HEK293 (cell line): ENCODE measurements around the gene RETNLB.

ENCODE experiments used
- CTCF ChIA-PET: fragments of 350-600 bp; formaldehyde crosslinking; extraction: SDS; loops from one replicate; lab custom pipeline; 2021; ENCODE audit warnings: antibody characterized with exemption; lab: Yijun Ruan, JAX
- POLR2A ChIA-PET: fragments of 300-600 bp; formaldehyde crosslinking; extraction: SDS; loops from one replicate; lab custom pipeline; 2020; ENCODE audit warnings: antibody characterized with exemption, inconsistent platforms; lab: Yijun Ruan, JAX
- H3K27ac ChIP-seq: fragments of 200-500 bp; sonication (Bioruptor generic); 2 replicates; pipeline ENCODE4 v1.5.1; 2014; ENCODE audit warnings: low read depth, low read length, control low read depth, inconsistent platforms; ENCODE audit errors: extremely low read depth
- H3K36me3 ChIP-seq, 2 experiments: fragments of 200-500 bp in 1 of 2; sonication (Bioruptor generic) in 1 of 2; 1 replicate in 1 of 2; 2 replicates in 1 of 2; pipeline ENCODE4 v1.5.1; 2014 to 2017; ENCODE audit warnings: inconsistent platforms in 2 of 2, low read length in 2 of 2; ENCODE audit not compliant: control insufficient read depth in 2 of 2, insufficient read depth in 1 of 2
- H3K4me1 ChIP-seq: fragments of 200-500 bp; sonication (Bioruptor generic); 2 replicates; pipeline ENCODE4 v1.5.1; 2014; ENCODE audit warnings: mild to moderate bottlenecking, low read length, inconsistent platforms; ENCODE audit not compliant: control insufficient read depth, insufficient read depth
- H3K4me3 ChIP-seq: 2 replicates; pipeline ENCODE4 v1.5.1; 2011; ENCODE audit warnings: low read depth, mild to moderate bottlenecking, control low read depth, low read length, moderate library complexity
- H3K9me3 ChIP-seq: fragments of 200-500 bp; sonication (Bioruptor generic); 2 replicates; pipeline ENCODE4 v1.5.1; 2014; ENCODE audit warnings: low read depth, low read length, inconsistent platforms; ENCODE audit not compliant: control insufficient read depth, insufficient read depth
- GLI2 ChIP-seq: fragments of 450-650 bp; formaldehyde crosslinking; IDR thresholded peaks from 2 replicates; pipeline ENCODE4; 2017; ENCODE audit warnings: missing biosample characterization, missing genetic modification characterization, low read depth, borderline replicate concordance
- GLIS1 ChIP-seq: fragments of 450-650 bp; formaldehyde crosslinking; IDR thresholded peaks from 2 replicates; pipeline ENCODE4 v1.5.1; 2016; ENCODE audit warnings: missing biosample characterization, missing genetic modification characterization
- GLIS2 ChIP-seq: fragments of 450-650 bp; formaldehyde crosslinking; IDR thresholded peaks from 2 replicates; pipeline ENCODE4 v1.5.1; 2016; ENCODE audit warnings: missing biosample characterization, missing genetic modification characterization
- IKZF3 ChIP-seq: fragments of 450-650 bp; IDR thresholded peaks from 2 replicates; pipeline ENCODE4 v1.5.0; 2018; ENCODE audit warnings: missing biosample characterization, mild to moderate bottlenecking, missing genetic modification characterization, moderate library complexity
- KLF10 ChIP-seq: fragments of 450-650 bp; IDR thresholded peaks from 2 replicates; pipeline ENCODE4 v1.5.1; 2018; ENCODE audit warnings: missing biosample characterization, mild to moderate bottlenecking, missing genetic modification characterization
- MEIS1 ChIP-seq: sonication (generic); formaldehyde crosslinking; IDR thresholded peaks from 2 replicates; pipeline ENCODE4 v1.8.1; 2022; ENCODE audit warnings: missing genetic modification reagents, mild to moderate bottlenecking, borderline replicate concordance
- MZF1 ChIP-seq: fragments of 450-650 bp; formaldehyde crosslinking; IDR thresholded peaks from 2 replicates; pipeline ENCODE4 v1.5.1; 2017; ENCODE audit warnings: missing biosample characterization, missing genetic modification characterization, borderline replicate concordance
- SCRT1 ChIP-seq: fragments of 450-650 bp; formaldehyde crosslinking; IDR thresholded peaks from 2 replicates; pipeline ENCODE4 v1.5.1; 2016; ENCODE audit warnings: missing biosample characterization, missing genetic modification characterization, borderline replicate concordance
- TRIM28 ChIP-seq: IDR thresholded peaks from 2 replicates; pipeline ENCODE4 v1.6.1; 2011; ENCODE audit warnings: low read length, control low read depth, borderline replicate concordance
- ZNF114 ChIP-seq: fragments of 450-650 bp; formaldehyde crosslinking; IDR thresholded peaks from 2 replicates; pipeline ENCODE4 v1.5.0; 2017; ENCODE audit warnings: missing biosample characterization, missing genetic modification characterization
- ZNF138 ChIP-seq: fragments of 450-650 bp; formaldehyde crosslinking; IDR thresholded peaks from 2 replicates; pipeline ENCODE4 v1.5.1; 2016; ENCODE audit warnings: missing biosample characterization, missing genetic modification characterization, borderline replicate concordance
- ZNF37A ChIP-seq: fragments of 450-650 bp; IDR thresholded peaks from 2 replicates; pipeline ENCODE4 v1.5.1; 2018; ENCODE audit warnings: missing biosample characterization, missing genetic modification characterization
- ZNF391 ChIP-seq: fragments of 450-650 bp; formaldehyde crosslinking; IDR thresholded peaks from 2 replicates; pipeline ENCODE4 v1.5.1; 2016; ENCODE audit warnings: low read depth, missing biosample characterization, missing genetic modification characterization, borderline replicate concordance
- ZNF48 ChIP-seq: fragments of 450-650 bp; formaldehyde crosslinking; IDR thresholded peaks from 2 replicates; pipeline ENCODE4 v1.5.1; 2016; ENCODE audit warnings: missing biosample characterization, missing genetic modification characterization
- ZNF560 ChIP-seq: fragments of 450-650 bp; formaldehyde crosslinking; IDR thresholded peaks from 2 replicates; pipeline ENCODE4 v1.5.1; 2017; ENCODE audit warnings: missing biosample characterization, missing genetic modification characterization, borderline replicate concordance
- ZNF629 ChIP-seq: fragments of 450-650 bp; formaldehyde crosslinking; IDR thresholded peaks from 2 replicates; pipeline ENCODE4 v1.5.1; 2017; ENCODE audit warnings: missing biosample characterization, missing genetic modification characterization
- ZNF677 ChIP-seq: fragments of 450-650 bp; IDR thresholded peaks from 2 replicates; pipeline ENCODE4 v1.5.0; 2018; ENCODE audit warnings: missing biosample characterization, mild to moderate bottlenecking, missing genetic modification characterization, moderate library complexity
- ZNF701 ChIP-seq: fragments of 450-650 bp; formaldehyde crosslinking; IDR thresholded peaks from 2 replicates; pipeline ENCODE4 v1.5.1; 2016; ENCODE audit warnings: missing biosample characterization, missing genetic modification characterization
- TF ChIP-seq, protein P1 (sequence below): fragments of 450-650 bp; formaldehyde crosslinking; IDR thresholded peaks from 2 replicates; pipeline ENCODE4 v1.5.1; 2016; ENCODE audit warnings: missing biosample characterization, missing genetic modification characterization
- TF ChIP-seq, protein P2 (sequence below): fragments of 450-650 bp; formaldehyde crosslinking; IDR thresholded peaks from 2 replicates; pipeline ENCODE4 v1.5.1; 2016; ENCODE audit warnings: missing biosample characterization, missing genetic modification characterization
- TF ChIP-seq, protein P3 (sequence below): IDR thresholded peaks from 2 replicates; pipeline ENCODE4 v1.6.1; 2011; ENCODE audit warnings: mild to moderate bottlenecking, low read depth, low read length, borderline replicate concordance
- TF ChIP-seq, protein P4 (sequence below): fragments of 450-650 bp; formaldehyde crosslinking; IDR thresholded peaks from 2 replicates; pipeline ENCODE4 v1.5.1; 2017; ENCODE audit warnings: missing biosample characterization, missing genetic modification characterization

Gene RETNLB

DNA sequence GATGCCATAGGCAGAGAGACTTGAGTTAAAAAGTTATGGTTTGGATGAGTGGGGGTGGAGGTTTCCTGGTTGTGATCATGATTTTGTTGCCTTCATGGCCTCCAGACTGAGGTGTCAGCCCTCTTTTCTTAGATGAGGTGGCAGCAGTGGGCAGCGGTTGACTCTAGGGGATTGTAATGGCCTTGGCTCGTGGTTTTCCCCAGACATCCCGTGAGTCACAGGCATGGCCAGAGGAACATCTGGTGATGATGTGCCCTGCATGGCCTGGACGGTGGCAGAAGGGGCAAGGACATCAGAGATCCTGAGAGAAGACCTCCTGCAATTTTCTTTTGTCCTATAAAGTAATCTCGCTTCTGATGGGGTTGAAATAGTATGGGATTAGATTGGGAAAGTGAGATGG is 12.4 kb downstream of the RETNLB start:
- H3K36me3 ChIP-seq, result no peaks in the 10 kb centered on the region
- no peak for TF ChIP-seq ZNF677 (tag by site-specific recombination)
- TF ChIP-seq KLF10 (tag by site-specific recombination), result no peak
- TF ChIP-seq ZNF629 (tag by site-specific recombination), result no peak
- TF ChIP-seq SCRT1 (tag by site-specific recombination), result no peak
- TF ChIP-seq GLIS1 (tag by site-specific recombination), result no peak
- TF ChIP-seq ZNF560 (tag by site-specific recombination), result no peak
- no peak for TF ChIP-seq ZNF138
- no peaks in the 10 kb centered on the region for H3K9me3 ChIP-seq
- H3K27ac ChIP-seq, result no peak overlapping the region
- ChIA-PET POLR2A (no interaction called here), CTCF (no interaction called here)
- H3K4me1 ChIP-seq, result no peaks in the 10 kb centered on the region
- no peak overlapping the region for H3K4me3 ChIP-seq

DNA sequence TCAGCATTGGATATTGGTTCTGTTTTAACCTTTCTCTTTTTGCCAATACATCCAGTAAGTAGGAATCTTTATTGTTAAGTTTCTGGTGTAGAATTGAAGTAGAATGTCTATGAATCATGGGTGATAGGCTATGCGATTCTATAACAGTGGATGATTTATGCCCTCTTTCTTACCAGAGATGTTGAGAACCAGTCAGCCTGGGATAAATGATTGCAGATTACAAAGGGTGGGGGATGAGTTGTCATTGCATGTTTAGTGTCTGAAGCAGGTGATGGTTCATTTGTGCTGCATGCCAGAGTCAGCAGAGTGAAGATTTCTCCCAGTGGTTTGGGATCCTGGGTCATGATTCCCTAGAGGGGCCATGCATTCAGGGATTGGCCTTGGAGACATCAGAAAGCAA is 14.3 kb downstream of the RETNLB start:
- Histone ChIP-seq H3K4me3 (no peak overlapping the region), H3K36me3 (no peaks in the 10 kb centered on the region), H3K27ac (no peak overlapping the region), H3K4me1 (no peaks in the 10 kb centered on the region), H3K9me3 (no peaks in the 10 kb centered on the region)
- CTCF ChIA-PET, result no interaction called here
- POLR2A ChIA-PET, result no interaction called here
- TF ChIP-seq ZNF37A (tag by site-specific recombination) (no peak), ZNF701 (tag by site-specific recombination) (no peak), ZNF48 (no peak), GLIS1 (tag by site-specific recombination) (no peak), MEIS1 (no peak)
- TF ChIP-seq, protein P1, sequence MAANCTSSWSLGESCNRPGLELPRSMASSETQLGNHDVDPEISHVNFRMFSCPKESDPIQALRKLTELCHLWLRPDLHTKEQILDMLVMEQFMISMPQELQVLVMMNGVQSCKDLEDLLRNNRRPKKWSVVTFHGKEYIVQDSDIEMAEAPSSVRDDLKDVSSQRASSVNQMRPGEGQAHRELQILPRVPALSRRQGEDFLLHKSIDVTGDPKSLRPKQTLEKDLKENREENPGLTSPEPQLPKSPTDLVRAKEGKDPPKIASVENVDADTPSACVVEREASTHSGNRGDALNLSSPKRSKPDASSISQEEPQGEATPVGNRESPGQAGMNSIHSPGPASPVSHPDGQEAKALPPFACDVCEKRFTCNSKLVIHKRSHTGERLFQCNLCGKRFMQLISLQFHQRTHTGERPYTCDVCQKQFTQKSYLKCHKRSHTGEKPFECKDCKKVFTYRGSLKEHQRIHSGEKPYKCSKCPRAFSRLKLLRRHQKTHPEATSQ (tag by site-specific recombination), result no peak
- TF ChIP-seq, protein P2, sequence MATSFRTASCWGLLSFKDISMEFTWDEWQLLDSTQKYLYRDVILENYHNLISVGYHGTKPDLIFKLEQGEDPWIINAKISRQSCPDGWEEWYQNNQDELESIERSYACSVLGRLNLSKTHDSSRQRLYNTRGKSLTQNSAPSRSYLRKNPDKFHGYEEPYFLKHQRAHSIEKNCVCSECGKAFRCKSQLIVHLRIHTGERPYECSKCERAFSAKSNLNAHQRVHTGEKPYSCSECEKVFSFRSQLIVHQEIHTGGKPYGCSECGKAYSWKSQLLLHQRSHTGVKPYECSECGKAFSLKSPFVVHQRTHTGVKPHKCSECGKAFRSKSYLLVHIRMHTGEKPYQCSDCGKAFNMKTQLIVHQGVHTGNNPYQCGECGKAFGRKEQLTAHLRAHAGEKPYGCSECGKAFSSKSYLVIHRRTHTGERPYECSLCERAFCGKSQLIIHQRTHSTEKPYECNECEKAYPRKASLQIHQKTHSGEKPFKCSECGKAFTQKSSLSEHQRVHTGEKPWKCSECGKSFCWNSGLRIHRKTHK, result no peak

DNA sequence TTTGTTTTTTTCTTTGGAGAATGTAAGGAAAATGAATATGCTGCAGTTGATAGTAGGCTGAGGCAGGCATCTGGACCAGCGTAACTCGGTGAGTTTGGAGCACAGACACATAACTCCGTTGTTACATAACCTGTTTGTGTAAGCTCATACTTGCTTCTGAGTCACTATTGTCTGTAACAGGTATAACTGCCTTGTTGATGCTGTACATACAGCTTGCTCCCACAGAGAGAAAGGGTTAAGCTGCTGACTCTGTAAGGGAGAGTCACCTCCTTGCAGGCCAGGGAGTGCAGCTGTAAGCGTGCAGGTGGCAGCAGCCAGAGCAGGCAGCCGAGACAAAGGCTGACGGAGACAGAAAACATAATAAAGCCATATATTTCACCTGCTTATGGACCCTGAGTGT is 20.4 kb downstream of the RETNLB start:
- POLR2A ChIA-PET, result no interaction called here

DNA sequence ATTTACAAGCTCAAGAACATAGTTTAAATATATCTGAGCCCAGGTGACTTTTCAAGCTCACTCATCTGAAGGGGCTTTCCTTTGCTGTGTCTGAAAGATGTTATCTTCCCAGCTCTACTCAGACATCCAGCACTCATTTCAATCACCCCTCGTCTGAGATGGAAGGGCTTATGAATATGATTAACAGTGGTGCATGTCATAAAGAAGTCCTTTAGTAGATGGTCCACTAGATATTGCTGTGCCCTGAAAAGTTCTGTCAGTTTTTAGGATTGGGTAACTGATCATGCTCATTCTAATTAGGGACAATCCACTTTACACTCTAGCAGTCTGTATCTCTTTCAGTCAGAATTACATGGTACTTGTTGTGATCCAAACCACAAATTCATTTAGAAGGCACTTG is 28.3 kb downstream of the RETNLB start:
- POLR2A ChIA-PET, result no interaction called here
- H3K9me3 ChIP-seq, result no peaks in the 10 kb centered on the region
- no peak overlapping the region for H3K27ac ChIP-seq
- no peak overlapping the region for H3K4me3 ChIP-seq
- H3K36me3 ChIP-seq, result no peaks in the 10 kb centered on the region
- no peaks in the 10 kb centered on the region for H3K4me1 ChIP-seq
- TF ChIP-seq ZNF391 (tag by site-specific recombination) (no peak), GLI2 (tag by site-specific recombination) (no peak), GLIS2 (no peak), TRIM28 (no peak), ZNF114 (tag by site-specific recombination) (no peak), ZNF701 (tag by site-specific recombination) (no peak), MZF1 (tag by site-specific recombination) (no peak)
- TF ChIP-seq, protein P3, sequence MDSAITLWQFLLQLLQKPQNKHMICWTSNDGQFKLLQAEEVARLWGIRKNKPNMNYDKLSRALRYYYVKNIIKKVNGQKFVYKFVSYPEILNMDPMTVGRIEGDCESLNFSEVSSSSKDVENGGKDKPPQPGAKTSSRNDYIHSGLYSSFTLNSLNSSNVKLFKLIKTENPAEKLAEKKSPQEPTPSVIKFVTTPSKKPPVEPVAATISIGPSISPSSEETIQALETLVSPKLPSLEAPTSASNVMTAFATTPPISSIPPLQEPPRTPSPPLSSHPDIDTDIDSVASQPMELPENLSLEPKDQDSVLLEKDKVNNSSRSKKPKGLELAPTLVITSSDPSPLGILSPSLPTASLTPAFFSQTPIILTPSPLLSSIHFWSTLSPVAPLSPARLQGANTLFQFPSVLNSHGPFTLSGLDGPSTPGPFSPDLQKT, result no peak
- CTCF ChIA-PET, result no interaction called here

More for the DNA sequence above, 20.4 kb downstream of the RETNLB start:
- H3K36me3 ChIP-seq, result no peaks in the 10 kb centered on the region
- H3K4me1 ChIP-seq, result no peaks in the 10 kb centered on the region
- H3K9me3 ChIP-seq, result no peaks in the 10 kb centered on the region
- CTCF ChIA-PET, result no interaction called here
- no peak overlapping the region for H3K27ac ChIP-seq
- no peak overlapping the region for H3K4me3 ChIP-seq
- TF ChIP-seq IKZF3, result no peak
- no peak for TF ChIP-seq GLI2 (tag by site-specific recombination)
- TF ChIP-seq, protein P4, sequence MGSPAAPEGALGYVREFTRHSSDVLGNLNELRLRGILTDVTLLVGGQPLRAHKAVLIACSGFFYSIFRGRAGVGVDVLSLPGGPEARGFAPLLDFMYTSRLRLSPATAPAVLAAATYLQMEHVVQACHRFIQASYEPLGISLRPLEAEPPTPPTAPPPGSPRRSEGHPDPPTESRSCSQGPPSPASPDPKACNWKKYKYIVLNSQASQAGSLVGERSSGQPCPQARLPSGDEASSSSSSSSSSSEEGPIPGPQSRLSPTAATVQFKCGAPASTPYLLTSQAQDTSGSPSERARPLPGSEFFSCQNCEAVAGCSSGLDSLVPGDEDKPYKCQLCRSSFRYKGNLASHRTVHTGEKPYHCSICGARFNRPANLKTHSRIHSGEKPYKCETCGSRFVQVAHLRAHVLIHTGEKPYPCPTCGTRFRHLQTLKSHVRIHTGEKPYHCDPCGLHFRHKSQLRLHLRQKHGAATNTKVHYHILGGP (tag by site-specific recombination), result no peak
